ENCODE data around the gene EMX1. TPM values are rescaled to one million over a fixed set of nuclear protein-coding genes. Genes with fewer than 3 reads are reported as not detected.
A peak's percentile ranks its signal among the peaks of the same experiment; 100 is the strongest.

The EMX1 gene
- total RNA-seq, 2 donors from 2014 or later: not detected

- no peak for DNase-seq (ENCODE audit: low spot score)
- intact Hi-C loops (cut with DNase I): no loop called here
Observed at GRCh38 chr2:72921088-72921851, 4.0 kb downstream of the EMX1 start.

- DNase-seq (ENCODE audit: low spot score): no peak
- intact Hi-C loops (cut with DNase I): no loop called here
Observed at GRCh38 chr2:72921853-72922252, 4.5 kb downstream of the EMX1 start.

- DNase-seq (ENCODE audit: low spot score): no peak
- intact Hi-C loops (cut with DNase I): no loop called here
Observed at GRCh38 chr2:72923833-72924352, 6.6 kb downstream of the EMX1 start.

- intact Hi-C loops (cut with DNase I): no loop called here
- DNase-seq (ENCODE audit: low spot score): peak; percentile 58
Observed at GRCh38 chr2:72924353-72925240, 7.3 kb downstream of the EMX1 start.

GRCh38 chr2:72925328-72925943, 8.1 kb downstream of the EMX1 start:
- peak; percentile 41 for DNase-seq (ENCODE audit: low spot score)
- intact Hi-C loops (cut with DNase I): no loop called here

GRCh38 chr2:72926368-72926767, 9.0 kb downstream of the EMX1 start:
- DNase-seq (ENCODE audit: low spot score): no peak
- intact Hi-C loops (cut with DNase I): no loop called here

GRCh38 chr2:72926811-72927465, 9.6 kb downstream of the EMX1 start:
- no peak for DNase-seq (ENCODE audit: low spot score)
- intact Hi-C loops (cut with DNase I): no loop called here

- DNase-seq (ENCODE audit: low spot score): no peak
Observed at GRCh38 chr2:72927619-72928550, 10.6 kb downstream of the EMX1 start.

GRCh38 chr2:72929010-72929409, 11.7 kb downstream of the EMX1 start:
- no peak for DNase-seq (ENCODE audit: low spot score)
- intact Hi-C loops (cut with DNase I): no loop called here

More at GRCh38 chr2:72927619-72928550, 10.6 kb downstream of the EMX1 start:
- intact Hi-C loops (cut with DNase I): no loop called here

GRCh38 chr2:72931280-72931910, 14.1 kb downstream of the EMX1 start:
- intact Hi-C loops (cut with DNase I): no loop called here
- no peak for DNase-seq (ENCODE audit: low spot score)

GRCh38 chr2:72932045-72932740, 14.9 kb downstream of the EMX1 start:
- DNase-seq (ENCODE audit: low spot score): no peak
- intact Hi-C loops (cut with DNase I): no loop called here

GRCh38 chr2:72932805-72933204, 15.5 kb downstream of the EMX1 start:
- DNase-seq (ENCODE audit: low spot score): no peak
- intact Hi-C loops (cut with DNase I): no loop called here

- DNase-seq (ENCODE audit: low spot score): peak; percentile 62
- intact Hi-C loops (cut with DNase I): no loop called here
Observed at GRCh38 chr2:72933207-72933606, 15.9 kb downstream of the EMX1 start.

GRCh38 chr2:72933646-72934151, 16.4 kb downstream of the EMX1 start:
- peak; percentile 64 for DNase-seq (ENCODE audit: low spot score)

GRCh38 chr2:72934683-72935610, 17.6 kb downstream of the EMX1 start:
- peak; percentile 49 for DNase-seq (ENCODE audit: low spot score)
- intact Hi-C loops (cut with DNase I): no loop called here

More at GRCh38 chr2:72933646-72934151, 16.4 kb downstream of the EMX1 start:
- intact Hi-C loops (cut with DNase I): no loop called here

- peak; percentile 22 for DNase-seq (ENCODE audit: low spot score)
Observed at GRCh38 chr2:72935611-72935957, 18.3 kb downstream of the EMX1 start.

More at GRCh38 chr2:72935611-72935957, 18.3 kb downstream of the EMX1 start:
- intact Hi-C loops (cut with DNase I): no loop called here

All from posterior vena cava (tissue), 2 donors.